NK-92 (cell line): ENCODE data around the gene ATRX.
"Not testable (repeated sequence)": the region's sequence is repeated elsewhere in the genome, so short reads cannot be mapped to it uniquely, and the experiment has no call there.

ENCODE experiments used
- DNase-seq: peaks from one replicate; lab custom pipeline; 2025; ENCODE audit not compliant: unreplicated experiment; lab: John Stamatoyannopoulos, UW

The ATRX gene

GRCh38 chrX:77740376-77740905, 45.6 kb downstream of the ATRX start:
- no peak for DNase-seq

- no peak for DNase-seq
These were observed 52.7 kb downstream of the ATRX start for GRCh38 chrX:77733342-77733741.

- no peak for DNase-seq
These were observed 54.1 kb downstream of the ATRX start for GRCh38 chrX:77731821-77732419.

GRCh38 chrX:77726095-77726494, 59.9 kb downstream of the ATRX start:
- DNase-seq: not testable (repeated sequence)

- no peak for DNase-seq
These were observed 62.3 kb downstream of the ATRX start for GRCh38 chrX:77723681-77724080.

GRCh38 chrX:77719388-77719787, 66.6 kb downstream of the ATRX start:
- DNase-seq: no peak

- no peak for DNase-seq
These were observed 81.1 kb downstream of the ATRX start for GRCh38 chrX:77704881-77705280.

- DNase-seq: no peak
These were observed 87.8 kb downstream of the ATRX start for GRCh38 chrX:77698242-77698641.

- no peak for DNase-seq
These were observed 91.5 kb downstream of the ATRX start for GRCh38 chrX:77694491-77694890.

GRCh38 chrX:77693594-77693993, 92.4 kb downstream of the ATRX start:
- no peak for DNase-seq

- DNase-seq: no peak
These were observed 94.1 kb downstream of the ATRX start for GRCh38 chrX:77691916-77692315.

- no peak for DNase-seq
These were observed 96.6 kb downstream of the ATRX start for GRCh38 chrX:77689376-77689775.

GRCh38 chrX:77685683-77686082, 100.3 kb downstream of the ATRX start:
- not testable (repeated sequence) for DNase-seq

- DNase-seq: no peak
These were observed 106.9 kb downstream of the ATRX start for GRCh38 chrX:77679144-77679543.

- DNase-seq: no peak
These were observed 110.0 kb downstream of the ATRX start for GRCh38 chrX:77675986-77676385.

GRCh38 chrX:77668391-77669237, 117.4 kb downstream of the ATRX start:
- DNase-seq: no peak

GRCh38 chrX:77658886-77659285, 127.1 kb downstream of the ATRX start:
- DNase-seq: no peak

- no peak for DNase-seq
These were observed 133.9 kb downstream of the ATRX start for GRCh38 chrX:77652095-77652494.

GRCh38 chrX:77640702-77641101, 145.3 kb downstream of the ATRX start:
- no peak for DNase-seq

GRCh38 chrX:77639820-77640219, 146.2 kb downstream of the ATRX start:
- DNase-seq: no peak

- no peak for DNase-seq
These were observed 147.6 kb downstream of the ATRX start for GRCh38 chrX:77638397-77638796.

GRCh38 chrX:77635373-77635772, 150.6 kb downstream of the ATRX start:
- DNase-seq: no peak
